Activated CD4-positive, alpha-beta T cell treated with anti-CD3 and anti-CD28 coated beads, Interleukin-2, amount 10 ng/mL, durations not matched to agents 7 days and 5 days (primary cell): ENCODE results near the gene TSSK6. TPM values are rescaled to one million over a fixed set of nuclear protein-coding genes. Genes with fewer than 3 reads are reported as not detected.
A peak's percentile ranks its signal among the peaks of the same experiment; 100 is the strongest.

Experiments
- CTCF ChIA-PET: fragments of 350-600 bp; sonication (Branson Sonifier 250); formaldehyde crosslinking; loops from one replicate; lab custom pipeline; 2021; ENCODE audit warnings: antibody characterized with exemption; lab: Charles Lee
- POLR2A ChIA-PET: fragments of 350-600 bp; sonication (Branson Sonifier 250); formaldehyde crosslinking; loops from one replicate; lab custom pipeline; 2021; ENCODE audit warnings: antibody characterized with exemption; lab: Charles Lee
- DNase-seq: peaks from one replicate; pipeline ENCODE4 v3.0.0-alpha.2; 2020
- H3K27ac Mint-ChIP-seq: one replicate; pipeline ENCODE4 v1.8.0; 2021; ENCODE audit warnings: mild to moderate bottlenecking, moderate library complexity, mixed read lengths
- H3K27me3 Mint-ChIP-seq: one replicate; pipeline ENCODE4 v1.8.0; 2021; ENCODE audit warnings: mixed read lengths
- H3K36me3 Mint-ChIP-seq: one replicate; pipeline ENCODE4 v1.8.0; 2021; ENCODE audit warnings: low read depth, mixed read lengths
- H3K4me1 Mint-ChIP-seq: one replicate; pipeline ENCODE4 v1.8.0; 2021; ENCODE audit warnings: mixed read lengths
- H3K4me3 Mint-ChIP-seq: one replicate; pipeline ENCODE4 v1.8.0; 2021; ENCODE audit warnings: mild to moderate bottlenecking, moderate library complexity, mixed read lengths
- H3K9me3 Mint-ChIP-seq: one replicate; pipeline ENCODE4 v1.8.0; 2021; ENCODE audit warnings: mixed read lengths
- total RNA-seq, 2 experiments: library from RNA; stranded (reverse); gene quantifications; one replicate each; pipeline ENCODE4 v1.2.3, GENCODE V29; 2021

TSSK6 gene
- total RNA-seq, 2 experiments from 2014 or later: 3.7 to 4.4 TPM

DNA sequence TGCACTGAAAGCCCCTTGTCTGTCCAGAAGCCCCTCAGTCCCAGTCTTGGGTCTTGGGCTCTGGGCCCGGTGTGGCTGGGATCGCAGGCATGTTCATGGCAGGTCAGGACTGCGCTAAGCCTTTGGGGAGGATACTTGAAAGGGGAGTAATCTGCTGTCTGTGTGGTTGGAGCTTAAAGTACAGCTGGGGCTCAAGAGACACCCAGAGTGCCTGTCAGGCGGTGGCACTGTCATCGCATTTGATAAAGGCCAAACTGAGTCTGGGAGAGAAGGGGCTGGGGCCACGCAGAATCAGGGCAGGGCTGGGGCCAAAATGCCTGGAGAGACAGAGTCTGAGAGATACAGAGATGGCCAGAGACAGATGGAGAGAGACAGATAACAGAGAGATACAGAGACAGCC lies 18.5 kb upstream of the TSSK6 start:
- peaks cover 24% of the 10 kb centered on the region for H3K4me1 Mint-ChIP-seq
- ChIA-PET POLR2A (no interaction called here), CTCF (interaction anchor here (2.7 to 3.1 kb wide), 2 partner anchors 21 to 127 kb away, joined by 9 to 19 read pairs; no protein-coding TSS in a partner anchor)
- no peak for DNase-seq
- H3K9me3 Mint-ChIP-seq: no peaks in the 10 kb centered on the region
- no peak overlapping the region for H3K4me3 Mint-ChIP-seq
- peaks cover 12% of the 10 kb centered on the region for H3K27me3 Mint-ChIP-seq
- peak overlapping the region; percentile 20 for H3K27ac Mint-ChIP-seq
- H3K36me3 Mint-ChIP-seq: peaks cover 9% of the 10 kb centered on the region

DNA sequence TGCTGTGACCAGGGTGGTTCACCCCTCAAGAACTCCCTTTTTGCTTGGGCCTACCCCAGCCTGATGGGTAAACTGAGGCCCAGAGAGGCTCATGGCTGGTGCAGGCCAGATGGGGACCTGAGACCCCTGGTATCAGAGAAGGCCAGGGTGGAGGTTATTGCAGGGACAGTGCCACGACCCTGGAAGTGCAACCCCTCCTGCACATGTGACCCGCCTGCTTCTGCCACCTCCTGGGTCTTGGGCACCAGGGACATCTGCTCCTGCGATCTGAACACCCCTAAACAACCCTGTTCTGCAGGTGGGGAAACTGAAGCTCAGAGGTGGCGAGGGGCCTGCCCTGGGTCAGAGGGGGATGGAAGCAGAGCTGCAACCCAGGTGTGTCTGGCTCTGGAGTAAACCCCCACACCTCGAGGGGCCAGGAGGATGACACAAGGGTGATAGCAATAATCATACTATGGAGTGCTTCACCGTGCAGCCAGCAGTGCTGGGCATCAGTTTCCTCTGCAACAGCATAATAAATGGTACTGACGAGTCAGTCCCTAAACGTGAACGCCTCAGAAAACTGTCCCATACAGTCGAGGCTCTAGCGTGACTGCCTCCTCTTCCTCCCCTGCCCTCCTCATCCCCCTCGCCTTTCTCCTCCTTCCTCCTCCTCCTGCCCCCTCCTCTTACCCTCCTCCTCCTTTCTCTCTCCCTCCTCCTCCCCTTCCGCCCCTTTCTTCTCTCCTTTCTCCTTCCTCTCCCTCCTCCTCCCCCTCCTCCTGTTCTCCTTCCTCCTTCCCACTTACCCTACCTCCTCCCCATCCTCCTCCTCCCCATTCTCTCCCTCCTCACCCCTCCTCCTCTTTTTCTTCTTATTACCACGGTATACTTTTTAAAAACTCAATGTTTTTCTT lies 17.7 kb upstream of the TSSK6 start:
- Mint-ChIP-seq H3K36me3 (peaks cover 13% of the 10 kb centered on the region), H3K27ac (no peak overlapping the region), H3K4me3 (no peak overlapping the region), H3K27me3 (peaks cover 7% of the 10 kb centered on the region), H3K9me3 (no peaks in the 10 kb centered on the region), H3K4me1 (peaks cover 19% of the 10 kb centered on the region)
- POLR2A ChIA-PET: interaction anchor here (0.8 kb wide), 1 partner anchor 95 kb away, joined by 4 read pairs; the partner anchor contains the start of gene LPAR2
- no peak for DNase-seq
- CTCF ChIA-PET: interaction anchor here (0.5 to 3.1 kb wide), 25 partner anchors 8 to 1161 kb away, joined by 3 to 19 read pairs (median 5); partner anchors contain the start of genes GMIP, NDUFA13, TSSK6 and ZNF14

DNA sequence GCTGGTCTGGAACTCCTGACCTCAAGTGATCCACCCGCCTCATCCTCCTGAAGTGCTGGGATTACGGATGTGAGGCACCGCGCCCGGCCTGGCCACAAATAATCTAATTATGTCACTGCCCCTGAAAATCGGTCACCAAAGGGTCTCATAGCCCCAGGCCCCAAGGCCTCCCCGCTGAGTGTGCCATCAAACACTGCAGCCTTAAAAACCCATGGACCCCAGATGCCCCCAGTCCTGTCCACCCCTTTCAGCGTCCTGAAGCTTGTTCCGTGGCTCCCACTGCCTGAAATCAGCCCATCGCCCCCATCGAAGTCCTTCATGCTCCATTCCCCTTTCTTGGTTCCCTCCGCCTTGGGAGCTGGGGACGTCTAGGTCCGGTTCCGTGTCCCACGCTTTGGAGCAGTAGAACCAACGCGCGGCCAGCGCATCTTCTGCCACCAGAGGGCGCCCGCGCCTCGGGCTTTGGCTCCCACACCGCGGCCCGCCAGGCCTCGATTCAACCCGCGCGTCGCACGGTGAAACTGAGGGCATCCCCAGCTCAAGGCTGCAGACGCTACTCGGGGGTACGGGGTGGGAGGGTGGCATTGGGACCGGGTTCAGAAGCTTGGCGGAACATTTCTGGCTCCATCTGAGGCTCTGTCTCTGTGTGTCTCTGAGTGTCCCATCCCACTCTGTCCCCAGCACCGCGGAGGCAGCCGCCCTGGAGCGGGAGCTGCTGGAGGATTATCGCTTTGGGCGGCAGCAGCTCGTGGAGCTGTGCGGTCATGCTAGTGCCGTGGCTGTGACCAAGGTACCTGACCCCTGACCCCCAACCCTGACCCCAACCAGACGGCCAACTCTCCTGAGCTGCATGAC lies 16.8 kb upstream of the TSSK6 start:
- no peak overlapping the region for H3K4me3 Mint-ChIP-seq
- ChIA-PET CTCF (interaction anchor here (0.5 to 3.1 kb wide), 28 partner anchors 9 to 1162 kb away, joined by 3 to 19 read pairs (median 4); partner anchors contain the start of genes GMIP, NDUFA13, TSSK6 and ZNF14), POLR2A (interaction anchor here (0.8 kb wide), 1 partner anchor 96 kb away, joined by 4 read pairs; the partner anchor contains the start of gene LPAR2)
- H3K27me3 Mint-ChIP-seq: peaks cover 3% of the 10 kb centered on the region
- no peak overlapping the region for H3K27ac Mint-ChIP-seq
- H3K9me3 Mint-ChIP-seq: no peaks in the 10 kb centered on the region
- DNase-seq: peak; percentile 85
- H3K4me1 Mint-ChIP-seq: peaks cover 15% of the 10 kb centered on the region
- H3K36me3 Mint-ChIP-seq: peaks cover 16% of the 10 kb centered on the region

DNA sequence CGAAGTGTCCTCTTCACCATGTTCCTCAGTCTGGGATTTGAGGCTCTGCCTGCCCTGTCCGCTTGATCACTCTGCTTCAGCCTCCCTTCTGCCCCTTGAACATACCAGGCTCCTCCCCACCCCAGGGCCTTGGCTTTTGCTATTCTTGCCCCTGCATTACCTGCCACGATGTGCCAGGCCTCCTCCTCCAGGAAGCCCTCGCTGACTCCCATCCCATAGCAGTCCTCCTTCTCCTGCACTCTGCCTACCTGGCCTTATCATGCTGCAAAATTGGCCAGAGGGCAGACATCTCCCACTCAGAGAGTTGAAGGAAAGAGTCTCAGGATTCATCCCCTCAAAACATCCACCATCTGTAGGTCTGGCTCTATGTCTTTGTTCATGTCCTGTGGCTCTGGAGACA lies 15.5 kb upstream of the TSSK6 start:
- no peak overlapping the region for H3K4me3 Mint-ChIP-seq
- peaks cover 15% of the 10 kb centered on the region for H3K36me3 Mint-ChIP-seq
- no peaks in the 10 kb centered on the region for H3K9me3 Mint-ChIP-seq
- H3K27me3 Mint-ChIP-seq: no peaks in the 10 kb centered on the region
- no peak for DNase-seq
- CTCF ChIA-PET: interaction anchor here (0.6 to 2.4 kb wide), 5 partner anchors 10 to 756 kb away, joined by 3 to 11 read pairs (median 3); no protein-coding TSS in a partner anchor
- H3K27ac Mint-ChIP-seq: no peak overlapping the region
- H3K4me1 Mint-ChIP-seq: peaks cover 20% of the 10 kb centered on the region
- POLR2A ChIA-PET: no interaction called here

DNA sequence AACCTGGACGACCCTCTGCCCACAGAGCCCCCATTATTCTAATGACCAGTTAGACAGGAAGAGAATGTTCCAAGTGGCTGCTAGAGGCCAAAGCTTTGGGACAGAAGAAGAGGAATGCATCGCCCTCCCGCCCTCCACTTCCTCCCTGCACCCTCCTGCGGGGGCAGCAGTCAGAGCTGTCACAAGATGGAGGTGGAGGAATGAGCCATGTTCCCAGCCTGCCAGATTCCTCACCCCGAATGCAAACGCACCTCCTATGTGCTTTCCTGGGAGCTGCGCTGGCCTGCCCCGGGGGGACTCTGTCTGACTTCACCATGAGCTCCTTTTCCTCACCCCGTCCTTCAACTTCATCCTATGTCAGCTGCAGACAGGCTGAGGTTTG lies 15.1 kb upstream of the TSSK6 start:
- Mint-ChIP-seq H3K36me3 (peaks cover 15% of the 10 kb centered on the region), H3K4me1 (peaks cover 20% of the 10 kb centered on the region), H3K27me3 (no peaks in the 10 kb centered on the region), H3K9me3 (no peaks in the 10 kb centered on the region), H3K27ac (no peak overlapping the region), H3K4me3 (no peak overlapping the region)
- no peak for DNase-seq
- ChIA-PET CTCF (interaction anchor here (0.6 kb wide), 1 partner anchor 139 kb away, joined by 3 read pairs; no protein-coding TSS in a partner anchor), POLR2A (no interaction called here)

DNA sequence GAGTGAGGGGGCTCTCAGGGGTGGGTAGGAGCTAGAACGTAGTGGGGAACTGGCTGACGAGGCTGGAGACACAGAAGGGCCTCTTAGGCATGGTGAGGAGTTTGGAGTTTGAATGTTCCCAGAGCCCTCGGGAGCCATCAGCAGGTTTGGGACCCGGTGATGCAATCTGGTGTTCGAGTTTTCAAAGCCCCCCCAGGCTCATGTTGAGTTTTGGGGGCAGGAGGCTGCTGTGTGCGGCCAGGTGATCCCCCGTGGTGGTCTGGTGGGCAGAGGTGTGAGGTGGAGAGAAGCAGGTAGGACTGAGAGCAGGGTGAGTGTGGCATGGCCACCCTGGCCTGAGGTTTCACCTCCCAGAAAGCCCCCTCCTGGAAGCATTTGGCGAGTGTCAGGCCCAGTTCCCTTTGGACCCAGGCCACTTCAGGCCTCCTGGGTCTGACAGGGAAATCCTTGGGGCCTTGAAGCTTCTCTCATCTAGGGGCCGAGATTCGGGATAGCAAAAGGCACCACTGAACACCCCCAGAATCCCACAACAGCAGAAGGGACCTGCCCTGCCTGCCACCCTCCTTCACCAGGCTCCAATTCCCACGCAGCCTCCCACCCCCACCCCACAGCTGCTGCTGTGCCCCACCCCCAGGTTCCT lies 14.6 kb upstream of the TSSK6 start:
- Mint-ChIP-seq H3K4me3 (no peak overlapping the region), H3K9me3 (no peaks in the 10 kb centered on the region), H3K4me1 (peaks cover 20% of the 10 kb centered on the region), H3K27ac (no peak overlapping the region), H3K36me3 (peaks cover 15% of the 10 kb centered on the region), H3K27me3 (no peaks in the 10 kb centered on the region)
- ChIA-PET CTCF (interaction anchor here (1.1 kb wide), 1 partner anchor 114 kb away, joined by 3 read pairs; the partner anchor contains the start of gene GMIP), POLR2A (no interaction called here)
- DNase-seq: no peak

DNA sequence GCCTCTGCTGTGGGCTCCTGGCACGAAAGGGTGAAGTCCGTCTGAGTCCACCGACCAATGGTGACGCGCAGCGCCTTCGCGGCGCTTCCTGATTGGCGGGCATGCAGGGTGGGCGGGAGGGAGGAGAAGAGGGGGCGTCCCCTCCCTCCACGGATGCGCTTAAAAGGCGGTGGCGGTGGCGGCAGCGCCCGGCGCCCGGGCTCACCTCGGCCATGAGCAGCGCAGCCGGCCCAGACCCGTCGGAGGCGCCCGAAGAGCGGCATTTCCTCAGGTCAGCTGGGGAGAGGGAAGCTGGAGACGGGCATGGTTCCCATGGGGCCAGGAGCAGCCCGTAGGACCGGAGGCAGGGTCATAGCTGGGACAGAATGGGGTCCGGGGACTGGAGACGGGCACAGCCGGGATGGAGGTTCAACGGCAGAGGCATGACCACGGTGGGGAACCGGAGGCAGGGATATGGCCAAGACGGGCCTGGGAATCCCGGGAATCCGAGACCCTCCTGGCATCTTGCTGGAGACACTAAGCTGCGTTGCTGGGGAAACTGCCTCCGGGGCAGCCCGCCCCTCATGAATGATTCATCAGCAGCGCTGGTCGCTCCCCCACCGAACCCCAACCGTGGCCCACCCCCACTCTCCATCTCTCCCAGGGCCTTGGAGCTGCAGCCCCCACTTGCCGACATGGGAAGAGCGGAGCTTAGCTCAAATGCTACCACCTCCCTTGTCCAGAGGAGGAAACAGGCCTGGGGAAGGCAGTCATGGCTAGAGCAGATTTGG lies 13.6 kb upstream of the TSSK6 start, which contains the start of gene YJEFN3:
YJEFN3 (plus strand) TSS at position 191 of the 770 bp plus-strand sequence; CDS start at position 213, 22 bp downstream.
- no peak within 1 kb of the TSS for H3K27ac Mint-ChIP-seq
- ChIA-PET CTCF (interaction anchor here (1.1 kb wide), 1 partner anchor 115 kb away, joined by 3 read pairs; the partner anchor contains the start of gene GMIP), POLR2A (no interaction called here)
- peaks cover 18% of the 10 kb centered on the region for H3K4me1 Mint-ChIP-seq
- H3K27me3 Mint-ChIP-seq: no peaks in the 10 kb centered on the region
- H3K36me3 Mint-ChIP-seq: peaks cover 16% of the 10 kb centered on the region
- no peak for DNase-seq
- H3K4me3 Mint-ChIP-seq: no peak within 1 kb of the TSS
- H3K9me3 Mint-ChIP-seq: no peaks in the 10 kb centered on the region

DNA sequence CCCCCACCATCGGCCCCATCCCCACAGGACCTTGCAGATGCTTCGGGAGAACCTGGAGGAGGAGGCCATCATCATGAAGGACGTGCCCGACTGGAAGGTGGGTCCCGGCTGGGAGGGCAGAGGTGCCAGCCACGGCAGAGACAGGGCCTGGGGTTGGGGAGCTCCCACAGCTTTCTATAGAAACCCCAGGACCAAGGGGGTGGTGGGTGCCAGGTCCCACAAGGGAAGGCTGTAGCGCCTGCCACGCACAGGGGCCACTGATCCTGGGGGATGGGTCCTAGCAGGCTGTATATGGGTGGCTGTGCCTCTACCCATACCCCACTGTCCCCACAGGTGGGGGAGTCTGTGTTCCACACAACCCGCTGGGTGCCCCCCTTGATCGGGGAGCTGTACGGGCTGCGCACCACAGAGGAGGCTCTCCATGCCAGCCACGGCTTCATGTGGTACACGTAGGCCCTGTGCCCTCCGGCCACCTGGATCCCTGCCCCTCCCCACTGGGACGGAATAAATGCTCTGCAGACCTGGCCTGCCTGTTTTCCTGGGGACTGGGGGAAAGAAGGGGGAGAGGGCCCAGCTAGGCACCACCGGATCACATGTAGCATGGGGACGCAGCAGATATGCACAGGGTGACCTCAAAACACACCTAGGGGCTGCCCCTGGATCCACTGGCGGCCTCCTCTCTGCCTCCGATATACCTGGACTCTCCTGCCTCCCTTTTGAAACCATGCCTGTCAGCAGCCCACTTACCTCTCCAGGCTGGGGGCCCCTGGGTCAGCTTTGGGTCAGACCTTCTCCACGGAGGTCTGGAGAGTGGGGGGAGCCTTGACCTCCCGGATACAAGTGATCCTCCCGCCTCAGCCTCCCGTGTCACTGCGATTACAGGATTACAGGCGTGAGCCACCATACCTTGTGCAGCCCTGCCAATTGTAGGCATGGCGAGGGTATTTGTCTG lies 12.6 kb upstream of the TSSK6 start:
- Mint-ChIP-seq H3K9me3 (no peaks in the 10 kb centered on the region), H3K27me3 (no peaks in the 10 kb centered on the region), H3K36me3 (peaks cover 18% of the 10 kb centered on the region), H3K4me3 (no peak overlapping the region), H3K27ac (no peak overlapping the region), H3K4me1 (peaks cover 13% of the 10 kb centered on the region)
- DNase-seq: no peak
- ChIA-PET CTCF (no interaction called here), POLR2A (no interaction called here)

DNA sequence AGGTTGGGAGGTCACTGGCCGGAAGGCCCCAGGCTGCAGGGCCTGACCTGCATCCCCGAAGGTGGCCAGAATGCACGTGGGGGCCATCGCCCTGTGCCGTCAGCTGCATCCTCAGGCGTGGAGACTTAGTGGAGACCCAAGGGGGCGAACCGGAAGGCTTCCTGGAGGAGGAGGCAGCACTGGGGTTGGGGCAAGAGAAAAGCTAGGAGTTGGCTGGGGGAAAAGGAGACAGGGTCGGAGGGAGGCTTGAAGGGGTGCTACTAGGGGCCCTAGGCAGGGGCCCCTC lies 12.0 kb upstream of the TSSK6 start:
- DNase-seq: no peak
- ChIA-PET POLR2A (no interaction called here), CTCF (no interaction called here)
- Mint-ChIP-seq H3K9me3 (no peaks in the 10 kb centered on the region), H3K36me3 (peaks cover 21% of the 10 kb centered on the region), H3K27ac (no peak overlapping the region), H3K4me3 (no peak overlapping the region), H3K27me3 (no peaks in the 10 kb centered on the region), H3K4me1 (peaks cover 15% of the 10 kb centered on the region)

DNA sequence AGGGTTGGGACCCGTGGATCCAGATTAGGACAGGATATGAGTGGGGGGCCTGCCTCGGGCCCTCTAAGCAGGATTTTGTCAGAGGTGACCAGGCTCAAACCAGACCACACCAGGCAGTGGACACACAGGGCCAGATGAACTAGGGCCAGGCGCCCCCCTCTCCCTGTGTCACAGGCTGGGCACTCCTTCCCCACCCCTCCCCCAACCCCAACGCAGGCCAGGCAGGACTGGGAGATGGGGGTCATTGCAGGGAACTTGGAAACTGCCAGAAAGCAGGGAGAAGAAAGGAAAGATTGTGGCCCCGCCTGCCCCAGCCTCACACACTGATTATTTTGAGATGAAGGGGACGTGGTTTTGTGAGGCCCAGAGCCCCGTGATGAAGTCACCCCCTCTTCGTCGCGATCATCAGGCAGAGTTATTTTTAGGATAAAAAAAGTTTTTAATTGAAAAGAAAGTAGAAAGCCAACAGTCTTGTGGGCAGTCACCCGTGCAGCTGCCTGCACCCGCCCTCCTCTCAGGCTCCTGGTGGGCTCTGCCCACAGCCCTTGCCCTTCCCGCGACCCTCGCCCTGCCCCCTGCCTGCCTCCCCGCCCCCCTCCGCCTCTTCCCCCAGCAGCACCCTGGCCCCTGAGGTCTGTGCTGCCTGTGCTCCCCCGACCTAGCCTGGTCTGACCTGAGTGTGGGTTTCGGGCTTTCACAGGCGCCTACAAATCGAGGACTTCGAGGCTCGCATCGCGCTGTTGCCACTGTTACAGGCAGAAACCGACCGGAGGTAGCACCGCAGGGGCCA lies 11.4 kb upstream of the TSSK6 start:
- H3K27me3 Mint-ChIP-seq: no peaks in the 10 kb centered on the region
- H3K27ac Mint-ChIP-seq: no peak overlapping the region
- DNase-seq: no peak
- no peak overlapping the region for H3K4me3 Mint-ChIP-seq
- H3K4me1 Mint-ChIP-seq: peaks cover 11% of the 10 kb centered on the region
- H3K36me3 Mint-ChIP-seq: peaks cover 18% of the 10 kb centered on the region
- ChIA-PET POLR2A (no interaction called here), CTCF (no interaction called here)
- no peaks in the 10 kb centered on the region for H3K9me3 Mint-ChIP-seq
